ENCODE results near the gene CARD19. TPM values are rescaled to one million over a fixed set of nuclear protein-coding genes. Genes with fewer than 3 reads are reported as not detected.

Gene CARD19
- total and polyA plus RNA-seq, 2 of the 8 experiments (the other 6 are each of a cell fraction or from before 2014, with no cell fraction given), result 21.2 to 112 TPM

GRCh38 chr9:93098236-93098946 is 2.4 kb downstream of the CARD19 start:
- CTCF ChIA-PET (ENCODE audit: partially characterized antibody), result interaction anchor here (0.7 to 1.9 kb wide), 9 partner anchors 9 to 419 kb away, joined by 3 to 8 read pairs (median 4); no protein-coding TSS in a partner anchor

More at GRCh38 chr9:93098236-93098946, 2.4 kb downstream of the CARD19 start:
- no peak overlapping the region for H3K27ac ChIP-seq (ENCODE audit: low read depth, low read length)
- H2BK120ac ChIP-seq (replicated peaks; ENCODE audit: low read depth, low read length), result no peak overlapping the region
- H3K27me3 ChIP-seq (replicated peaks in 1 of 4; ENCODE audit: control insufficient read depth in 3 of 4, extremely low read depth in 1 of 4, insufficient read depth in 3 of 4, low read length in 3 of 4), result no peaks in the 10 kb centered on the region; a peak in 1 of 7 replicates
- no peak overlapping the region for H3K4me3 ChIP-seq (ENCODE audit: extremely low read depth in 1 of 4, insufficient read depth in 2 of 4, low read depth in 3 of 4, low read length in 4 of 4)
- FAIRE-seq (no peak), DNase-seq (ENCODE audit: low read depth in 1 of 2, low spot score in 2 of 2) (no peak)
- peaks cover 0 to 13% (median 7%) of the 10 kb centered on the region in 4 experiments; a peak in 4 of 7 replicates for H3K4me1 ChIP-seq (replicated peaks in 1 of 4; ENCODE audit: control insufficient read depth in 3 of 4, insufficient read depth in 4 of 4, low read length in 3 of 4)
- TF ChIP-seq MAFK (IDR thresholded peaks at IDR 0.05; ENCODE audit: low read depth, low read length), result no peak
- no peak for TF ChIP-seq MAX (IDR thresholded peaks at IDR 0.05)
- TF ChIP-seq CHD1 (IDR thresholded peaks at IDR 0.05; ENCODE audit: low read depth, low read length), result no peak
- no peak for TF ChIP-seq JUN (IDR thresholded peaks at IDR 0.05; ENCODE audit: low read depth, low read length)
- WGBS, 2 experiments (ENCODE audit: extremely low coverage in 1 of 2, insufficient coverage in 1 of 2, insufficient read length in 1 of 2, insufficient replicate concordance in 2 of 2, low coverage in 1 of 2, low lambda C conversion rate in 2 of 2, missing lambda C conversion rate in 1 of 2), result 90% methylated on average over 15 of the region's 15 CpGs; no CpG with 5 or more reads in 1 of the 2 experiments
- no peak overlapping the region for H2AK5ac ChIP-seq (ENCODE audit: low read depth, low read length)
- no peak overlapping the region for H2BK12ac ChIP-seq (ENCODE audit: low read depth, low read length)
- H3K79me2 ChIP-seq (ENCODE audit: control insufficient read depth in 1 of 2, insufficient read depth in 2 of 2, low read length in 2 of 2), result peaks cover 0 to 7% of the 10 kb centered on the region in 2 experiments; a peak in 1 of 4 replicates
- no peak overlapping the region for H3K4me2 ChIP-seq (ENCODE audit: insufficient read depth in 1 of 2, low read depth in 2 of 2, low read length in 2 of 2)
- H2BK20ac ChIP-seq (ENCODE audit: low read length), result no peak overlapping the region
- no peak overlapping the region for H3K14ac ChIP-seq (ENCODE audit: insufficient read length)
- H2AFZ ChIP-seq (ENCODE audit: low read length), result no peak overlapping the region
- no peak overlapping the region for H3K18ac ChIP-seq (ENCODE audit: extremely low read depth, low read length)
- peak overlapping the region; percentile 3; the same call in 1 of the 2 replicates for H4K8ac ChIP-seq (ENCODE audit: extremely low read depth, insufficient read depth, low read length)
- H4K5ac ChIP-seq (ENCODE audit: insufficient read length, low read depth, low read length), result no peak overlapping the region
- no peak overlapping the region for H2BK5ac ChIP-seq (ENCODE audit: low read depth, low read length)
- H3K56ac ChIP-seq (replicated peaks; ENCODE audit: insufficient read length, low read depth, low read length), result no peak overlapping the region
- H3K4ac ChIP-seq (replicated peaks; ENCODE audit: insufficient read length, low read depth, low read length), result peak overlapping the region; percentile 14
- H2BK15ac ChIP-seq (ENCODE audit: low read length), result no peak overlapping the region
- H3K9me3 ChIP-seq (ENCODE audit: insufficient read depth in 2 of 2, low read depth in 1 of 2, low read length in 1 of 2), result no peaks in the 10 kb centered on the region
- H4K20me1 ChIP-seq (replicated peaks in 1 of 2; ENCODE audit: control insufficient read depth in 1 of 2, insufficient read depth in 2 of 2, low read length in 2 of 2), result peaks cover 0 to 4% of the 10 kb centered on the region in 2 experiments
- no peak overlapping the region for H3K9ac ChIP-seq (replicated peaks in 1 of 4; ENCODE audit: extremely low read depth in 1 of 4, low read depth in 3 of 4, low read length in 3 of 4)
- POLR2A ChIA-PET (ENCODE audit: partially characterized antibody), result interaction anchor here (0.7 kb wide), 1 partner anchor 38 kb away, joined by 4 read pairs; no protein-coding TSS in a partner anchor
- no peaks in the 10 kb centered on the region for H3K36me3 ChIP-seq (ENCODE audit: control insufficient read depth in 2 of 4, insufficient read depth in 4 of 4, low read length in 3 of 4)
- H3K23me2 ChIP-seq (ENCODE audit: low read depth, low read length), result peaks cover 12% of the 10 kb centered on the region
- no peak overlapping the region for H3K23ac ChIP-seq (ENCODE audit: insufficient read length)
- no peaks in the 10 kb centered on the region for H3K79me1 ChIP-seq (ENCODE audit: low read depth, low read length)
- no peak overlapping the region for H4K91ac ChIP-seq (replicated peaks; ENCODE audit: insufficient read length, low read length)

All from H1 (cell line).